ENCODE results near the gene NHP2. TPM values are rescaled to one million over a fixed set of nuclear protein-coding genes. Genes with fewer than 3 reads are reported as not detected.
"Not testable (repeated sequence)": the region's sequence is repeated elsewhere in the genome, so short reads cannot be mapped to it uniquely, and the experiment has no call there.

The NHP2 gene
- polyA plus RNA-seq, 3 donors: 68.9 to 139 (median 108) TPM

DNA sequence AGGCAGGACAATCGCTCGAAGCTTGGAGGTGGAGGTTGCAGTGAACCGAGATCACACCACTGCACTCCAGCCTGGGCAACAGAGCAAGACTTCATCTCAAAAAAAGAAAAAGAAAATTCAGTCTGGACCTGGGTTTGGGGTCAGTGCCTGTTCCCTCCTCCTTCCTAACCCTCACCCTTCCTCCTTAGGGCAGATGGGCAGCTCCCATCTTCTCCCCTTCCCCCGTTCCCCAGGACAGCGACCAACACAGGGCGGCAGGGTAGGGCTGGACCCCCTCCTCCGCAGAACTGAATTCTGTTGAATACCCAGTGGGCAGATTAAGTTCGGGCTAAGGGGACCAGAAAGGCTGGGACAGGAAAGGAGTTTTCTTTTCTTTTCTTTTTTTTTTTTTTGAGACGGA lies 24.4 kb downstream of the NHP2 start:
- H3K27ac Mint-ChIP-seq: peak overlapping the region in 1 of 7 donors; percentile 24
- peaks cover 5 to 7% of the 10 kb centered on the region in 2 donors for H3K36me3 ChIP-seq (replicated peaks in 1 of 2; ENCODE audit: control insufficient read depth in 1 of 2, insufficient read depth in 2 of 2, low read length in 2 of 2)
- H2AFZ ChIP-seq (ENCODE audit: insufficient read depth, low read depth, low read length, poor library complexity, severe bottlenecking): no peak overlapping the region

DNA sequence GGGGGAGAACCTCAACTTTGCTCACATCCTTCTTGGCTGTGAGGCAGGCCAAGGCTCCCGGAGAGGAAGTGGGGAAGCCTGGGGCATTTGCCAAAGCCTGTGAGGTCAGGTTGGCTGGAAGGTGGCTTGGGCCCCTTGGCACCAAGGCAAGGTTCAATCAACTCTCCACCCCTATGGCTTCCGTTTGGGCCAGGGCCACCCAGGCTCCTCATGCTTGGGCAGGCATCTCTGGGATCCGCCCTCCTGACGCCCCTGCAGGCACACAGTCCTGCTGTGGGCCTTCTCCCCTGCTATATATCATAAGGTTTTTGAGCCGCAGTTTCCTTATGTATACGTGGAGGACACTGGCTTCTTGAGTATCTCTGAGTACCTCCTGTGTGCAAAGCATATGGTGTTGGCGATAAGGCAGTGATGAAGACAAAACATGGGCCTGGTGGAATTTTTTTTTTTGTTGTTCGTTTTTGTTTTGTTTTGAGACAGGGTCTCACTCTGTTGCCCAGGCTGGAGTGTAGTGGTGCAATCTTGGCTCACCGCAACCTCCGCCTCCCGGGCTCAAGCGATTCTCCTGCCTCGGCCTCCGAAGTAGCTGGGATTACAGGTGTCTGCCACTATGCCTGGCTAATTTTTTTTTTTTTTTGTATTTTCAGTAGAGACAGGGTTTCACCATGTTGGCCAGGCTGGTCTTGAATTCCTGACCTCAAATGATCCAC lies 26.2 kb downstream of the NHP2 start:
- H2AFZ ChIP-seq (ENCODE audit: insufficient read depth, low read depth, low read length, poor library complexity, severe bottlenecking); H3K79me2 ChIP-seq (ENCODE audit: insufficient read depth, low read length); H3K27ac Mint-ChIP-seq; H3K9me3 Mint-ChIP-seq; H3K4me3 Mint-ChIP-seq; H3K36me3 Mint-ChIP-seq; H3K36me3 ChIP-seq (replicated peaks in 1 of 2; ENCODE audit: control insufficient read depth in 1 of 2, insufficient read depth in 2 of 2, low read length in 2 of 2); intact Hi-C loops (cut with micrococcal nuclease); H3K9me3 ChIP-seq (replicated peaks in 1 of 2; ENCODE audit: control insufficient read depth in 1 of 2, insufficient read depth in 1 of 2, low read length in 2 of 2); H3K4me3 ChIP-seq (replicated peaks in 1 of 3; ENCODE audit: low read depth in 2 of 3, low read length in 3 of 3); H3K27me3 ChIP-seq (ENCODE audit: control insufficient read depth in 2 of 2, insufficient read depth in 2 of 2, low read length in 2 of 2); DNase-seq; H4K20me1 ChIP-seq (ENCODE audit: insufficient read depth, low read length); H3K9ac ChIP-seq (ENCODE audit: insufficient read depth, low read length, poor library complexity, severe bottlenecking); H3K27ac ChIP-seq (ENCODE audit: low read depth in 1 of 2, low read length in 2 of 2); H3K4me2 ChIP-seq (replicated peaks; ENCODE audit: extremely low read depth, low read length, poor library complexity, severe bottlenecking): not testable (repeated sequence)
- WGBS (ENCODE audit: insufficient coverage): 53% methylated on average over 4 of the region's 14 CpGs
- H3K4me1 ChIP-seq (ENCODE audit: control insufficient read depth in 1 of 2, insufficient read depth in 2 of 2, low read length in 2 of 2): peaks cover 13 to 20% of the 10 kb centered on the region in 2 donors
- peaks cover 6 to 31% (median 13%) of the 10 kb centered on the region in 3 donors for H3K27me3 Mint-ChIP-seq (ENCODE audit: low read depth in 3 of 3)
- H3K4me1 Mint-ChIP-seq: peaks cover 21% of the 10 kb centered on the region

More for the DNA sequence above, 24.4 kb downstream of the NHP2 start:
- no peaks in the 10 kb centered on the region for H3K79me2 ChIP-seq (ENCODE audit: insufficient read depth, low read length)
- no peak overlapping the region for H3K9ac ChIP-seq (ENCODE audit: insufficient read depth, low read length, poor library complexity, severe bottlenecking)
- peaks cover 13 to 20% of the 10 kb centered on the region in 2 donors for H3K4me1 ChIP-seq (ENCODE audit: control insufficient read depth in 1 of 2, insufficient read depth in 2 of 2, low read length in 2 of 2)
- Mint-ChIP-seq H3K36me3 (peaks cover 12% of the 10 kb centered on the region in 2 donors), H3K9me3 (peaks cover 0 to 5% (median 0%) of the 10 kb centered on the region in 7 donors), H3K4me3 (peak overlapping the region in 1 of 2 donors; percentile 87), H3K4me1 (peaks cover 24% of the 10 kb centered on the region), H3K27me3 (ENCODE audit: low read depth in 3 of 3) (peaks cover 6 to 28% (median 13%) of the 10 kb centered on the region in 3 donors)
- no peak overlapping the region for H3K27ac ChIP-seq (ENCODE audit: low read depth in 1 of 2, low read length in 2 of 2)
- intact Hi-C loops (cut with micrococcal nuclease): no loop called here
- no peaks in the 10 kb centered on the region for H3K9me3 ChIP-seq (replicated peaks in 1 of 2; ENCODE audit: control insufficient read depth in 1 of 2, insufficient read depth in 1 of 2, low read length in 2 of 2)
- WGBS (ENCODE audit: insufficient coverage): 80% methylated on average over 2 of the region's 9 CpGs
- TF ChIP-seq, protein P1, sequence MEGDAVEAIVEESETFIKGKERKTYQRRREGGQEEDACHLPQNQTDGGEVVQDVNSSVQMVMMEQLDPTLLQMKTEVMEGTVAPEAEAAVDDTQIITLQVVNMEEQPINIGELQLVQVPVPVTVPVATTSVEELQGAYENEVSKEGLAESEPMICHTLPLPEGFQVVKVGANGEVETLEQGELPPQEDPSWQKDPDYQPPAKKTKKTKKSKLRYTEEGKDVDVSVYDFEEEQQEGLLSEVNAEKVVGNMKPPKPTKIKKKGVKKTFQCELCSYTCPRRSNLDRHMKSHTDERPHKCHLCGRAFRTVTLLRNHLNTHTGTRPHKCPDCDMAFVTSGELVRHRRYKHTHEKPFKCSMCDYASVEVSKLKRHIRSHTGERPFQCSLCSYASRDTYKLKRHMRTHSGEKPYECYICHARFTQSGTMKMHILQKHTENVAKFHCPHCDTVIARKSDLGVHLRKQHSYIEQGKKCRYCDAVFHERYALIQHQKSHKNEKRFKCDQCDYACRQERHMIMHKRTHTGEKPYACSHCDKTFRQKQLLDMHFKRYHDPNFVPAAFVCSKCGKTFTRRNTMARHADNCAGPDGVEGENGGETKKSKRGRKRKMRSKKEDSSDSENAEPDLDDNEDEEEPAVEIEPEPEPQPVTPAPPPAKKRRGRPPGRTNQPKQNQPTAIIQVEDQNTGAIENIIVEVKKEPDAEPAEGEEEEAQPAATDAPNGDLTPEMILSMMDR (IDR thresholded peaks at IDR 0.05): no peak
- H3K27me3 ChIP-seq (ENCODE audit: control insufficient read depth in 2 of 2, insufficient read depth in 2 of 2, low read length in 2 of 2): peaks cover 0 to 5% of the 10 kb centered on the region in 2 donors
- no peak for DNase-seq
- H3K4me3 ChIP-seq (replicated peaks in 1 of 3; ENCODE audit: low read depth in 2 of 3, low read length in 3 of 3): no peak overlapping the region
- no peak overlapping the region for H3K4me2 ChIP-seq (replicated peaks; ENCODE audit: extremely low read depth, low read length, poor library complexity, severe bottlenecking)
- no peaks in the 10 kb centered on the region for H4K20me1 ChIP-seq (ENCODE audit: insufficient read depth, low read length)

All from CD14-positive monocyte (primary cell).